Measurements from ENCODE around the gene KIFBP. TPM values are rescaled to one million over a fixed set of nuclear protein-coding genes. Genes with fewer than 3 reads are reported as not detected.
A peak's percentile ranks its signal among the peaks of the same experiment; 100 is the strongest.

KIFBP gene
- total and polyA plus RNA-seq, 9 of the 15 experiments (the other 6 are each of a cell fraction or from before 2014, with no cell fraction given): 5.6 to 23.2 (median 14.8) TPM

DNA sequence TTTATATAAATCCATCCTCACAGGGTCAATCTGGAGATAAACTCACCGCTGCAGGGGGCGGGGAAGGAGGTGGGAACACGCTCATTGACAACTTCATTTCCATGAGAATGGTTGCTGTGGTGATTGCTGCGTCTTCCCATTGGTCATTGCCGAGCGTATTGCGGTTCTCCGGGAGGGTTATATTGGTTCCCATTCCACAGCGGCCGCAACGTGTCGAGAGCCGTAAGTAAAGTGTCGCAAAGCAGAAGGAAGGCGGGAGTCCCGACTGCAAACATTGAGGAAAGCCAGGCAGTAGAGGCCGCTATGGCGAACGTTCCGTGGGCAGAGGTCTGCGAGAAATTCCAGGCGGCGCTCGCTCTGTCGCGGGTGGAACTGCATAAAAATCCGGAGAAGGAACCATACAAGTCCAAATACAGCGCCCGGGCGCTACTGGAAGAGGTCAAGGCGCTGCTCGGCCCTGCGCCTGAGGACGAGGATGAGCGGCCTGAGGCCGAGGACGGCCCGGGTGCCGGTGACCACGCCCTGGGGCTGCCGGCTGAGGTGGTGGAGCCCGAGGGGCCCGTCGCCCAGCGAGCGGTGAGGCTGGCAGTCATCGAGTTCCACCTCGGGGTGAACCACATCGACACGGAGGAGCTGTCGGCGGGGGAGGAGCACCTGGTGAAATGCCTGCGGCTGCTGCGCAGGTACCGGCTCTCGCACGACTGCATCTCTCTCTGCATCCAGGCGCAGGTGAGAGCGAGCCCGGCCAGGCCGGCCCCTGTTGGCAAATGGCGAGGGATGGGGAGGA lies at the start of gene KIFBP (continued):
- TF ChIP-seq, protein P1, sequence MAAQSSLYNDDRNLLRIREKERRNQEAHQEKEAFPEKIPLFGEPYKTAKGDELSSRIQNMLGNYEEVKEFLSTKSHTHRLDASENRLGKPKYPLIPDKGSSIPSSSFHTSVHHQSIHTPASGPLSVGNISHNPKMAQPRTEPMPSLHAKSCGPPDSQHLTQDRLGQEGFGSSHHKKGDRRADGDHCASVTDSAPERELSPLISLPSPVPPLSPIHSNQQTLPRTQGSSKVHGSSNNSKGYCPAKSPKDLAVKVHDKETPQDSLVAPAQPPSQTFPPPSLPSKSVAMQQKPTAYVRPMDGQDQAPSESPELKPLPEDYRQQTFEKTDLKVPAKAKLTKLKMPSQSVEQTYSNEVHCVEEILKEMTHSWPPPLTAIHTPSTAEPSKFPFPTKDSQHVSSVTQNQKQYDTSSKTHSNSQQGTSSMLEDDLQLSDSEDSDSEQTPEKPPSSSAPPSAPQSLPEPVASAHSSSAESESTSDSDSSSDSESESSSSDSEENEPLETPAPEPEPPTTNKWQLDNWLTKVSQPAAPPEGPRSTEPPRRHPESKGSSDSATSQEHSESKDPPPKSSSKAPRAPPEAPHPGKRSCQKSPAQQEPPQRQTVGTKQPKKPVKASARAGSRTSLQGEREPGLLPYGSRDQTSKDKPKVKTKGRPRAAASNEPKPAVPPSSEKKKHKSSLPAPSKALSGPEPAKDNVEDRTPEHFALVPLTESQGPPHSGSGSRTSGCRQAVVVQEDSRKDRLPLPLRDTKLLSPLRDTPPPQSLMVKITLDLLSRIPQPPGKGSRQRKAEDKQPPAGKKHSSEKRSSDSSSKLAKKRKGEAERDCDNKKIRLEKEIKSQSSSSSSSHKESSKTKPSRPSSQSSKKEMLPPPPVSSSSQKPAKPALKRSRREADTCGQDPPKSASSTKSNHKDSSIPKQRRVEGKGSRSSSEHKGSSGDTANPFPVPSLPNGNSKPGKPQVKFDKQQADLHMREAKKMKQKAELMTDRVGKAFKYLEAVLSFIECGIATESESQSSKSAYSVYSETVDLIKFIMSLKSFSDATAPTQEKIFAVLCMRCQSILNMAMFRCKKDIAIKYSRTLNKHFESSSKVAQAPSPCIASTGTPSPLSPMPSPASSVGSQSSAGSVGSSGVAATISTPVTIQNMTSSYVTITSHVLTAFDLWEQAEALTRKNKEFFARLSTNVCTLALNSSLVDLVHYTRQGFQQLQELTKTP (IDR thresholded peaks at IDR 0.05; ENCODE audit: low read depth in 1 of 2, partially characterized antibody in 2 of 2): no peak
- TF ChIP-seq, protein P2, sequence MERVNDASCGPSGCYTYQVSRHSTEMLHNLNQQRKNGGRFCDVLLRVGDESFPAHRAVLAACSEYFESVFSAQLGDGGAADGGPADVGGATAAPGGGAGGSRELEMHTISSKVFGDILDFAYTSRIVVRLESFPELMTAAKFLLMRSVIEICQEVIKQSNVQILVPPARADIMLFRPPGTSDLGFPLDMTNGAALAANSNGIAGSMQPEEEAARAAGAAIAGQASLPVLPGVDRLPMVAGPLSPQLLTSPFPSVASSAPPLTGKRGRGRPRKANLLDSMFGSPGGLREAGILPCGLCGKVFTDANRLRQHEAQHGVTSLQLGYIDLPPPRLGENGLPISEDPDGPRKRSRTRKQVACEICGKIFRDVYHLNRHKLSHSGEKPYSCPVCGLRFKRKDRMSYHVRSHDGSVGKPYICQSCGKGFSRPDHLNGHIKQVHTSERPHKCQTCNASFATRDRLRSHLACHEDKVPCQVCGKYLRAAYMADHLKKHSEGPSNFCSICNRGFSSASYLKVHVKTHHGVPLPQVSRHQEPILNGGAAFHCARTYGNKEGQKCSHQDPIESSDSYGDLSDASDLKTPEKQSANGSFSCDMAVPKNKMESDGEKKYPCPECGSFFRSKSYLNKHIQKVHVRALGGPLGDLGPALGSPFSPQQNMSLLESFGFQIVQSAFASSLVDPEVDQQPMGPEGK (CRISPR knock-in tag; IDR thresholded peaks at IDR 0.05; ENCODE audit: borderline replicate concordance): no peak
- TF ChIP-seq, protein P3, sequence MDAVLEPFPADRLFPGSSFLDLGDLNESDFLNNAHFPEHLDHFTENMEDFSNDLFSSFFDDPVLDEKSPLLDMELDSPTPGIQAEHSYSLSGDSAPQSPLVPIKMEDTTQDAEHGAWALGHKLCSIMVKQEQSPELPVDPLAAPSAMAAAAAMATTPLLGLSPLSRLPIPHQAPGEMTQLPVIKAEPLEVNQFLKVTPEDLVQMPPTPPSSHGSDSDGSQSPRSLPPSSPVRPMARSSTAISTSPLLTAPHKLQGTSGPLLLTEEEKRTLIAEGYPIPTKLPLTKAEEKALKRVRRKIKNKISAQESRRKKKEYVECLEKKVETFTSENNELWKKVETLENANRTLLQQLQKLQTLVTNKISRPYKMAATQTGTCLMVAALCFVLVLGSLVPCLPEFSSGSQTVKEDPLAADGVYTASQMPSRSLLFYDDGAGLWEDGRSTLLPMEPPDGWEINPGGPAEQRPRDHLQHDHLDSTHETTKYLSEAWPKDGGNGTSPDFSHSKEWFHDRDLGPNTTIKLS (IDR thresholded peaks at IDR 0.05; ENCODE audit: borderline replicate concordance, low read depth): peak; percentile 87
- TF ChIP-seq ZNF232 (CRISPR knock-in tag; IDR thresholded peaks at IDR 0.05) (no peak), POLR3A (IDR thresholded peaks at IDR 0.05; ENCODE audit: borderline replicate concordance, extremely low read depth, insufficient read depth, insufficient read length) (no peak), ZNF197 (CRISPR knock-in tag; IDR thresholded peaks at IDR 0.05; ENCODE audit: low read depth) (no peak), SMC3 (conservative IDR thresholded peaks at IDR 0.05; ENCODE audit: insufficient read depth, low read depth, low read length) (0 out of 2 replicates have a peak, but pooled peaks have one; percentile 51), TARDBP (IDR thresholded peaks at IDR 0.05) (peak; percentile 90), PYGO2 (tag; IDR thresholded peaks at IDR 0.05) (no peak)
- TF ChIP-seq, protein P4, sequence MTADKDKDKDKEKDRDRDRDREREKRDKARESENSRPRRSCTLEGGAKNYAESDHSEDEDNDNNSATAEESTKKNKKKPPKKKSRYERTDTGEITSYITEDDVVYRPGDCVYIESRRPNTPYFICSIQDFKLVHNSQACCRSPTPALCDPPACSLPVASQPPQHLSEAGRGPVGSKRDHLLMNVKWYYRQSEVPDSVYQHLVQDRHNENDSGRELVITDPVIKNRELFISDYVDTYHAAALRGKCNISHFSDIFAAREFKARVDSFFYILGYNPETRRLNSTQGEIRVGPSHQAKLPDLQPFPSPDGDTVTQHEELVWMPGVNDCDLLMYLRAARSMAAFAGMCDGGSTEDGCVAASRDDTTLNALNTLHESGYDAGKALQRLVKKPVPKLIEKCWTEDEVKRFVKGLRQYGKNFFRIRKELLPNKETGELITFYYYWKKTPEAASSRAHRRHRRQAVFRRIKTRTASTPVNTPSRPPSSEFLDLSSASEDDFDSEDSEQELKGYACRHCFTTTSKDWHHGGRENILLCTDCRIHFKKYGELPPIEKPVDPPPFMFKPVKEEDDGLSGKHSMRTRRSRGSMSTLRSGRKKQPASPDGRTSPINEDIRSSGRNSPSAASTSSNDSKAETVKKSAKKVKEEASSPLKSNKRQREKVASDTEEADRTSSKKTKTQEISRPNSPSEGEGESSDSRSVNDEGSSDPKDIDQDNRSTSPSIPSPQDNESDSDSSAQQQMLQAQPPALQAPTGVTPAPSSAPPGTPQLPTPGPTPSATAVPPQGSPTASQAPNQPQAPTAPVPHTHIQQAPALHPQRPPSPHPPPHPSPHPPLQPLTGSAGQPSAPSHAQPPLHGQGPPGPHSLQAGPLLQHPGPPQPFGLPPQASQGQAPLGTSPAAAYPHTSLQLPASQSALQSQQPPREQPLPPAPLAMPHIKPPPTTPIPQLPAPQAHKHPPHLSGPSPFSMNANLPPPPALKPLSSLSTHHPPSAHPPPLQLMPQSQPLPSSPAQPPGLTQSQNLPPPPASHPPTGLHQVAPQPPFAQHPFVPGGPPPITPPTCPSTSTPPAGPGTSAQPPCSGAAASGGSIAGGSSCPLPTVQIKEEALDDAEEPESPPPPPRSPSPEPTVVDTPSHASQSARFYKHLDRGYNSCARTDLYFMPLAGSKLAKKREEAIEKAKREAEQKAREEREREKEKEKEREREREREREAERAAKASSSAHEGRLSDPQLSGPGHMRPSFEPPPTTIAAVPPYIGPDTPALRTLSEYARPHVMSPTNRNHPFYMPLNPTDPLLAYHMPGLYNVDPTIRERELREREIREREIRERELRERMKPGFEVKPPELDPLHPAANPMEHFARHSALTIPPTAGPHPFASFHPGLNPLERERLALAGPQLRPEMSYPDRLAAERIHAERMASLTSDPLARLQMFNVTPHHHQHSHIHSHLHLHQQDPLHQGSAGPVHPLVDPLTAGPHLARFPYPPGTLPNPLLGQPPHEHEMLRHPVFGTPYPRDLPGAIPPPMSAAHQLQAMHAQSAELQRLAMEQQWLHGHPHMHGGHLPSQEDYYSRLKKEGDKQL (CRISPR knock-in tag; IDR thresholded peaks at IDR 0.05; ENCODE audit: borderline replicate concordance): no peak
- TF ChIP-seq, protein P5, sequence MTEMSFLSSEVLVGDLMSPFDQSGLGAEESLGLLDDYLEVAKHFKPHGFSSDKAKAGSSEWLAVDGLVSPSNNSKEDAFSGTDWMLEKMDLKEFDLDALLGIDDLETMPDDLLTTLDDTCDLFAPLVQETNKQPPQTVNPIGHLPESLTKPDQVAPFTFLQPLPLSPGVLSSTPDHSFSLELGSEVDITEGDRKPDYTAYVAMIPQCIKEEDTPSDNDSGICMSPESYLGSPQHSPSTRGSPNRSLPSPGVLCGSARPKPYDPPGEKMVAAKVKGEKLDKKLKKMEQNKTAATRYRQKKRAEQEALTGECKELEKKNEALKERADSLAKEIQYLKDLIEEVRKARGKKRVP (CRISPR knock-in tag; IDR thresholded peaks at IDR 0.05): 0 out of 2 replicates have a peak, but pooled peaks have one; percentile 28

All from K562 (cell line).